GM12872 (cell line): ENCODE measurements around the gene MICOS13.

Experiments used
- CTCF ChIP-seq: IDR thresholded peaks from 3 replicates; pipeline ENCODE4 v1.5.1; 2011; ENCODE audit warnings: low read depth, mild to moderate bottlenecking, low read length, moderate library complexity; ENCODE audit not compliant: insufficient read depth

The MICOS13 gene

GRCh38 chr19:5696196-5697021 lies 16.1 kb upstream of the MICOS13 start:
- no peak for TF ChIP-seq CTCF

GRCh38 chr19:5695649-5696195 lies 15.4 kb upstream of the MICOS13 start:
- no peak for TF ChIP-seq CTCF

- no peak for TF ChIP-seq CTCF
Observed at GRCh38 chr19:5694956-5695648, 14.8 kb upstream of the MICOS13 start.

- no peak for TF ChIP-seq CTCF
Observed at GRCh38 chr19:5694167-5694955, 14.0 kb upstream of the MICOS13 start.

- no peak for TF ChIP-seq CTCF
Observed at GRCh38 chr19:5693195-5694166, 13.2 kb upstream of the MICOS13 start.

GRCh38 chr19:5692723-5693194 lies 12.4 kb upstream of the MICOS13 start:
- TF ChIP-seq CTCF = no peak
